GM21723 (cell line): ENCODE measurements around the gene FRAT2.

ENCODE experiments used
- ATAC-seq: cut with Tn5 transposase; IDR thresholded peaks from one replicate; pipeline ENCODE4 v1.9.1; 2021; ENCODE audit warnings: mild to moderate bottlenecking, moderate library complexity; ENCODE audit not compliant: unreplicated experiment

Gene FRAT2, protein sequence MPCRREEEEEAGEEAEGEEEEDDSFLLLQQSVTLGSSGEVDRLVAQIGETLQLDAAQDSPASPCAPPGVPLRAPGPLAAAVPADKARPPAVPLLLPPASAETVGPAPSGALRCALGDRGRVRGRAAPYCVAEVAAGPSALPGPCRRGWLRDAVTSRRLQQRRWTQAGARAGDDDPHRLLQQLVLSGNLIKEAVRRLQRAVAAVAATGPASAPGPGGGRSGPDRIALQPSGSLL

DNA sequence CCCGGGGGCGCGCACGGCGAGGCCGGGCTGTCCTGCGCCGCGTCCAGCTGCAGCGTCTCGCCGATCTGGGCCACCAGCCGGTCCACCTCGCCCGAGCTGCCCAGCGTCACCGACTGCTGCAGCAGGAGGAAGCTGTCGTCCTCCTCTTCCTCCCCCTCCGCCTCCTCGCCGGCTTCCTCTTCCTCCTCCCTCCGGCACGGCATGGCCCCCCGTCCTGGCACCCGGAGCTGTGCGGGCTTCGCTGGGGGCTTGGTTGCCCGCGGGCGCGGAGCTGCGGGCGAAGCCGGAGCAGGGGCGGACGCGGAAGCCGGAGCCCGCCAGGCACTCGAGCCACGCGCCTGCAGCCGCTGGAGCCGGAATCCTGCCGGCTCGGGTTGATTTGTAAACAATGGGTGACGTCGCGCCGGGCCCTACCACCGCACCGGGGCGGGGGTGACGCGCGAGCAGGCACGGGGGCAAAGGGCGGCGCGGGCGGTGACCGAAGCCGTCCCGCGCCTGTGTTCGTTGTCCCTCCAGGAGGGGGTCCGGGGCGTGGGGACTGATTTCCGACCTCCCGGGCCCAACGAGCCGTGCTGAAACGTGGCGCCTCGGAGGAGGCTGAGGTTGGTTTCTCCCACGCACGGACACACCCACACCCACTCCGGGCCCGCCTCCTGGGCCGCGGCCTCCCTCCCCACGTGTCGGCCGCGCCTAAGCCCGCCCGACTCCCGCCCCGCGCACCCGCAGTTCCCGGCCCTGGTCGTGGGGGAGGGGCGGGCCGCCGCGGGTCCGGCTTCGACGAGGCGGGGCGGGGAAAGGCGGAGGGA is at the start of gene FRAT2:
Gene FRAT2, minus strand, starts transcription at position 360 of the 806 bp plus-strand sequence. Its CDS starts 157 bp downstream, at position 203.
- ATAC-seq = peak; percentile 85

DNA sequence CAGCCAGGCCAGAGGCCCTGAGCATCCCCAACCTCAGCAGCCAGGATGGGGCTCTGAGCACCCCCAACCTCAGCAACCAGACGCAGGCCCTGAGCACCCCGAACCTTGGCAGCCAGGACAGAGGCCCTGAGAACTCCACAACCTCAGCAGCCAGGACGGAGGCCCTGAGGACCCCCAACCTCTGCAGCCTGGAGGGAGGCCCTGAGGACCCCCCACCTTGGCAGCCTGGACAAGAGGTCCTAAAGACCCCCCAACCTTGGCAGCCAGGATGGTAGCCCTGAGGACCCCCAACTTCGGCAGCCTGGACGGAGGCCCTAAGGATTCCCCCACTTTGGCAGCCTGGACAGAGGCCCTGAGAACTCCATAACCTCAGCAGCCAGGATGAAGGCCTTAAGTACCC is 49.6 kb upstream of the FRAT2 start:
- ATAC-seq = no peak

DNA sequence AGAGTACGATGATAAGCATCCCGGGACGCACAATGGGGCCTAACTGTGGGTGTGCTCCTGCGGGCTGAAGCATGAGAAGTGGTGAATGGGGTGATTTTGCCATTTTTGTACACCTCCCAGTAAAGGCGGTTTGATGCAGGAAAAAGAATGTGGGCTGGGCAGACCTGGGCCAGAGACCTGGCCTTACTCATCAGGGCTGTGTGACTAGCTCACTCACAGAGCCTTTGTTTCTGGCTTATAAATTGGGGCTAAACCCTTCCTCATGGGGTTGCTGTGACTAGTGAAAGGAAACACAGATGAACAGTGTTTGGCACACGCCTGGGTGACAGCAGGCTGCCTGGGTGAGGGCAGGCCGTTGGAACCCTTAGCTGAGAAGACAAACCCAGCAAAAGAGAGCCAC is 48.6 kb upstream of the FRAT2 start:
- ATAC-seq = no peak

GRCh38 chr10:97381626-97382025 is 47.1 kb upstream of the FRAT2 start:
- ATAC-seq = no peak

- no peak for ATAC-seq
Observed at GRCh38 chr10:97380516-97380915, 46.0 kb upstream of the FRAT2 start.

DNA sequence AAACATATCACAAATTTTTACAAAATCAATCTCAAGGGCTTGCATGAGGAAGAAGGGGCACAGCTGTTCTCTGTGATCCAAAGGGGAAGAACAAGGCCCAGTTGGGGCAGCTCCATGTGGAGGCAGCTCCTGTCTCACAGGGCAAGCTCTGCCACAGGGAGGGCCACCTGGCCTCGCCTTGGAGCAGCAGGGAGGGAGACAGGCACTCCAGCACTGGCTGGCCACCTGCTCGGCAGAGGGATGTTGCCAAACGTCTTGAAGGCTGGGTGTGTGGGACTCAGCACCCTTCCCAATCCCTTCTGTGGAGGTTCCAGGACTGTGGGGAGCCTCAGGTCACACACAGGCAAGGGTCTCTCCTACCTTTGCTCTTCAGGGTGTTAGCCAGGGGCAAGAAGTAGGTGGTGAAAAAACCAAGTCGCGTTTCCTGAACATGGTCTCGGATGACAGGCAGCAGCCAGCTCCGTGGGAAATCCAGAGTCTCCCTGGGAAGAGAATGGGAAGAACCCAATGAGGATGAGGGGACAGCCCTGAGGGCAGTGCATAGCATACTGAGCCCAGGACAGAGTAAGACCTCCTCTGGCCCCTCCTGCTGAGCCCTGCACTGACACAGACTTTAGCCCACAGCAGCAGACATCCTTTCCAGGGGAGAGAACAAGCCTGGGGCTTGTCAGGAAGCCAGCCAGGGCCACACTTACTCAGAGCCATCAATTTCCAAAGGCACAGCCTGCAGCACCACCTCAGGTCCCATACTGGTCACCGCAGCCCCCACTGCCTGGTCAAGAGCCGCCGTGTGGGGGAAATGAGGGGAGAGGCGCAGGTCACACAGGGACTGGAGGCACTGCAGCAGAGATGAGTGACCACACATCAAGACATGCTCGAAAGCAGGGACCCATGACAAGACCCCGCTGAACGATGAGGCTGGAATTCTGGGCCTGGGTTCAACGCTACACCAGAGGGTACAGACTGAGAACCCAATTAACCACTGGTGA is 44.7 kb upstream of the FRAT2 start:
- no peak for ATAC-seq

DNA sequence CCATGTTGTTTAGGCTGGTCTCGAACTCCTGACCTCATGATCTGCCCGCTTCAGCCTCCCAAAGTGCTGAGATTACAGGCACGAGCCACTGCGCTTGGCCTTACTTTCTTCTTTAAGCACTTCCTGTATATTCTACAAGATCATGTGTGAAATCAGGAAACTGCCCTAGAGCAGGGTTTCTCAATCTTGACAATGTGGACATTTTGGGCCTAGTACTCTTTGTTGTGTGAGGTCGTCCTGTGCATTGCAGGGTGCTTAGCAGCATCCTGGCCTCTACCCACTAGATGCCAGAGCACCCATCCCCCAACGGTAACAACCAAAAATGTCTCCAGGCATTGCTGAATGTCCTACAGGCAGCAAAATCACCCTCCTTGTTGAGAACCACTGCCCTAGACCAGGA is 41.9 kb upstream of the FRAT2 start:
- no peak for ATAC-seq

DNA sequence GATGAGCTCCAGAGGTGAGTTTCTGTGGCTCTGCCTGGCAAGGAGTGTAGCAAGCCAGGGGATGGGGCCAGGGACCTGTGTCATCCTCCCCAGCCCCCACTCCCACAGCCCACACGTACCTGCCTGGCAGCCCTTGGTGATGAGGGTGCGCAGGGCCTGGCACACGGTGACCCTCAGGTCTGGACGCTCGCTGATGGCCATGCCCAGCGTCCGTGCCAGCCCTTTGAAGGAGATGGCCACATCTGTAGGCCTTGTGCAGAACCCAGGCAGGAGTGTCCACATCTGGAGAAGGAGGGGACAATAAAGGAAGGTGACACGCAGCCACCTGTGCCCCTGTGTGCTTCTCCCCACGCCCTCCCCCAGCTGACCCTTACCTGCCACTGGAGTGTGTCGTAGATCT is 38.9 kb upstream of the FRAT2 start:
- ATAC-seq = no peak

DNA sequence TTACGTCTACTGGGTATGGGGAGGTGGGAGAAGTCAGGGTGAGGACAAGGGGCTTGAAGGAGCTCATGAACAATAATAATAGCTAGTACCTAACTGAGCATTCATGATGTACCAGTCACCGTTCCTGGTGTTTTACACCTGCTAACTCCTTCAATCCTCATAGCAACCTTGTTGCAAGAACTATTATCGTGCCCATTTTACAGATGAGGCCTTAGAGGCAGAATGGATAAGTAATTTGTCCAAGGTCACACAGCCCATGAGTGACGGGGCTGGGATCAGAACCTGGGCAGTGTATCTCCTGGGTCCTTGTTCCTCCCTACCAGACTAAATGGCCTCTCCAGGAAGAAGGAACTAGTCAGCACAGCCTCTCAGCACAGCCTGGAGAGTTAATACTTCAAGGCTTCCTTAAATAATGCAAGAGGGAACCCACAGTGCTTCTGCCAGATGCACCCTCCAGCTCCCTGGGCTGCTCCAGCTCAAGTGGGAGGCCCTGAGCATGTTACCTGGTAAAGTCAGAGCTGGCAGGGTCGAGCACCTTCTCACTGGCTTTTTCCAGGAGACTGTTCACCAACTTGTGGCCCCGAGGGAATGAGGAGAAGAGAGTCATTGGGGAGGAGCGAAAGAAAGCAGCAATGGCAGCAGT is 37.8 kb upstream of the FRAT2 start:
- ATAC-seq = no peak

DNA sequence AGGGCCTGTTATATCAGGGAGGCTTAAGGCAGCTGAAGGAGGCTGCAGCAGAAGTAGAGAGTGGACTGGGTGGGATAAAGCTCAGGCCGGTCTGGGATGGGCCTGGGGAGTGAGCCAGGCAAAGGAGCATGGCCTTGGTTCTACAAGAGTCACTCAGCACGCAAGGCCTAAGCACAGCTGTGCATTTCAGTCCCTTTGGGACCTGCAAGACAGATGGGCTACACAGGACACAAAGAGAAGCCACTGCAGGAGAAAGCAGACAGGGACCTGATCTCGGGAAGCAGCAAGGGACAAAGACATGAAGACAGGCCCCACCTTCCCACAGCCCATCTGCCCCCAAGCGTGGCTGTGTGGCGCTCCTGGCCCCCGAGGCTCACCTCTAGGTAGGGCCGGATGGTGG is 37.2 kb upstream of the FRAT2 start:
- no peak for ATAC-seq

DNA sequence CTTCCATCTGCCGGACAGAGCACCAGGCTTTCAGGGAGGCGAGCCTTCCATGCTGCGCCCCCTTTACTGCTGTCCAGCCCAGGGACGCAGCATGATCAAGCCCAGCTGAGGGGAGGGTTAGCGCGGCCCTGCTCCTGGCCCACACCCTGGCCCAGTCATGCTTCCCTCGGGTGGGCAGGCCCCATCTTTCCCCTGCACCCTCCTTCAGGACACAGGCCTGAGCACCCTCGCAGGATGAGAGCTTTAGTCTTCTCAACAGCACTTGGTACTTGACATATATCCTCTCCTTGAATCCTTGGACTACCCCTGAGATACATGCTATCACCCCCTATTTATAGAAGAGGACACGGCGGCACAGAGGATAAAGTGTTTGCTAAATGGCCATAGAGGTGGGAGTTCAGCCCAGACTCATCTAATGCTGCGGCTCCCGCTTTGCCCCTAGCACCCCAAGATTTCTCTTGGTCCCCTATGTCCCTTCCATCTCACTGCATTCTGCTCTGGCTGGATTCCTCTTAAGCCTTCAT is 32.7 kb upstream of the FRAT2 start:
- no peak for ATAC-seq

DNA sequence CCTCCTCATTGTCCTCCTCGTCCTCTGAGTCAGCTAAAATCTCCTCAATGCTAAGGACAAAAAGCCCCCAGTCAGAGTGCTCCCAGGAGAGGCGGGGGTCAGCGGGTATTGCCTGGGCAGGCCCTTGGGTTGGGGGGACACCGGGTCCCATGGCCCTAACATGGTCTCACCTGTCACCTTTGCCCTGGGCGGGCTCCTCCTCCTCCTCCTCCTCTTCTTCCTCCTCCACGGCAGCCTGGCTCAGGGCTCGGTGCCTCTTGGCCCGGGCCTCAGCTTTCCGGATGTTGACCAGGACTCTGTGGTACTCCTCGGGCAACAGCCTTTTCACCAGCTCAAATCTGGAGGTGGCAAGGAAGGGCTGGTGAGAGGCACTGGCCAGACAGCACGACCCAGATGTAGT is 32.0 kb upstream of the FRAT2 start:
- ATAC-seq = no peak

GRCh38 chr10:97365761-97366351 is 31.3 kb upstream of the FRAT2 start:
- no peak for ATAC-seq

DNA sequence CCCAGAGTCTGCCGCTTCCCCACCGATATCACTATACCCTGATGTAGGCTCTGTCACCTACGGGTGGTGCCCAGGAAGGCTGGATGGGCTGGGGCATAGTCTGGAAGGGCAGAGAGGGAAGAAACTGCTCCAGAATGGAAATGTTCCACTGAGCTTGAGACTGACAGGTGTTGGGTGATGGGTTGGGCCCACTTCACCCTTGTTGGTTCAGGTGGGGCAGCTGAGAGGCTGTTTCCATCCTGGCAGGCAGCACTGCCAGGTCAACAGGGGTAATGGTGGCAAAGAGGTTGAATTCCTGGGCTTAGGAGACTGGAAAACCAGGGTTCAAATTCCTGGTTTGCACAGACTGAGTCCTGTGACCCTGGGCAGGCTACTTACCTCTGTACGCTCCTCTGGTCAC is 28.5 kb upstream of the FRAT2 start:
- no peak for ATAC-seq

GRCh38 chr10:97362310-97363033 is 27.9 kb upstream of the FRAT2 start:
- no peak for ATAC-seq

GRCh38 chr10:97361537-97361901 is 27.0 kb upstream of the FRAT2 start:
- no peak for ATAC-seq

- ATAC-seq = no peak
Observed at GRCh38 chr10:97360705-97361536, 26.4 kb upstream of the FRAT2 start.

- no peak for ATAC-seq
Observed at GRCh38 chr10:97358781-97359180, 24.3 kb upstream of the FRAT2 start.

DNA sequence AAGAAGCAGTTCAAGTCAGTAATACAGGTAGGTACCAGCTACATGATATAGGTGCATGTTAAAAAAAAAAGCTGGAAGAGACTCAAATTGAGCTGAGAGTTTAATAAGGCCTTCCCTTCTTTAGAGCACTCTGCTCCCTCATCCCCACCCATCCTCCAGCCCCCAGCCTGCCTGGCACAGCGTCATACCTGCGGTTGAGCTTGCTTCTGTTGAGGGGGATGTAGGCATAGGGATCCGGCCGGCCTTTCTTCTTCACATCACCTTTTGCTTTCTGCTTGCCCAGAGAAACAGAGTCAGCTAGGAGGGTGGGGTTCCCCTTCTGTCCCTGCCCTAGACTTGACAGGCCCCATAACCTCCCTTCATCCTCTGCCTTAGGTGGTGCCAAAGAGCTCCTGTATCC is 23.8 kb upstream of the FRAT2 start:
- ATAC-seq = no peak
